HCT116 (cell line): ENCODE measurements around the gene TCERG1L. TPM values are rescaled to one million over a fixed set of nuclear protein-coding genes. Genes with fewer than 3 reads are reported as not detected.

Experiments used
- ATAC-seq: fragments of 200-7000 bp; cut with Tn5 transposase; 2 replicates; pipeline ENCODE4 v1.9.1; 2020; ENCODE audit warnings: mild to moderate bottlenecking, moderate library complexity
- BruUV-seq: library from RNA; stranded (reverse); fragments of 400-500 nt; replicated peaks from 2 replicates; lab custom pipeline; 2021; lab: Mats Ljungman, UMichigan
- CTCF ChIA-PET: fragments of 300-600 bp; sonication (Branson Sonifier 250); formaldehyde crosslinking; loops from one replicate; lab custom pipeline; 2021; ENCODE audit warnings: antibody characterized with exemption; lab: Charles Lee
- POLR2A ChIA-PET: fragments of 300-600, 350-600 bp; sonication (Branson Sonifier 250); formaldehyde crosslinking; loops from one replicate; lab custom pipeline; 2021; ENCODE audit warnings: antibody characterized with exemption; lab: Charles Lee
- RAD21 ChIA-PET, 2 experiments: fragments of 300-600 bp; sonication (Branson Sonifier 250); formaldehyde crosslinking; loops; one replicate each; lab custom pipeline; 2023; ENCODE audit warnings: low total read pairs in 2 of 2; ENCODE audit not compliant: uncharacterized antibody in 2 of 2, unreplicated experiment in 2 of 2, low non-redundant PET in 1 of 2; lab: Charles Lee
- DNase-seq: peaks from one replicate; pipeline ENCODE4 v3.0.0-alpha.2; 2010; ENCODE audit warnings: low read depth, low spot score
- H2AFZ ChIP-seq: fragments of 200-600 bp; shearing (Covaris generic), sonication (generic); 2 replicates; pipeline ENCODE4 v1.6.1; 2017; ENCODE audit warnings: low read depth, mixed run types, mixed read lengths, antibody characterized with exemption, low read length; ENCODE audit not compliant: poor library complexity, severe bottlenecking
- H3K27ac ChIP-seq: 2 replicates; pipeline ENCODE4 v1.5.1; 2012; ENCODE audit warnings: low read depth, low read length
- H3K27me3 ChIP-seq: fragments of 200-600 bp; sonication (generic); 2 replicates; pipeline ENCODE4 v1.6.1; 2016; ENCODE audit warnings: mixed run types, low read length, mixed read lengths; ENCODE audit not compliant: insufficient read depth
- H3K36me3 ChIP-seq, 2 experiments: fragments of 200-500 bp in 1 of 2; fragments of 200-600 bp in 1 of 2; sonication (Bioruptor generic) in 1 of 2; sonication (generic) in 1 of 2; 2 replicates each; pipeline versions ENCODE4 v1.5.1 to v1.6.1; 2014 to 2016; ENCODE audit warnings: low read length in 2 of 2, inconsistent platforms in 1 of 2, mixed read lengths in 1 of 2, mixed run types in 1 of 2; ENCODE audit not compliant: insufficient read depth in 2 of 2, control insufficient read depth in 1 of 2
- H3K4me1 ChIP-seq, 2 experiments: fragments of 200-600 bp in 1 of 2; sonication (generic) in 1 of 2; 2 replicates each; pipeline versions ENCODE4 v1.5.1 to v1.6.1; 2012 to 2017; ENCODE audit warnings: low read length in 2 of 2, inconsistent platforms in 1 of 2, mild to moderate bottlenecking in 1 of 2, mixed read lengths in 1 of 2, mixed run types in 1 of 2, moderate library complexity in 1 of 2; ENCODE audit not compliant: insufficient read depth in 2 of 2, control insufficient read depth in 1 of 2
- H3K4me2 ChIP-seq: fragments of 200-600 bp; sonication (generic); 2 replicates; pipeline ENCODE4 v1.6.1; 2017; ENCODE audit warnings: mixed run types, low read length, mixed read lengths
- H3K4me3 ChIP-seq, 2 experiments: fragments of 200-600 bp in 1 of 2; sonication (generic) in 1 of 2; replicated peaks in 1 of 2; 2 replicates each; pipeline ENCODE4 v1.5.1; 2011 to 2016; ENCODE audit warnings: low read length in 2 of 2, control low read depth in 1 of 2, low read depth in 1 of 2, mild to moderate bottlenecking in 1 of 2, mixed read lengths in 1 of 2, mixed run types in 1 of 2
- H3K79me2 ChIP-seq: fragments of 200-600 bp; sonication (generic); 2 replicates; pipeline ENCODE4 v1.6.1; 2017; ENCODE audit warnings: mild to moderate bottlenecking, mixed run types, low read length, moderate library complexity, mixed read lengths; ENCODE audit not compliant: insufficient read depth
- H3K9ac ChIP-seq: fragments of 200-600 bp; sonication (generic); 2 replicates; pipeline ENCODE4 v1.6.1; 2016; ENCODE audit warnings: low read length, mixed read lengths
- H3K9me2 ChIP-seq: fragments of 200-600 bp; sonication (generic), shearing (Covaris generic); 2 replicates; pipeline ENCODE4 v1.6.1; 2017; ENCODE audit warnings: mixed run types, mild to moderate bottlenecking, moderate library complexity; ENCODE audit not compliant: insufficient read depth
- H3K9me3 ChIP-seq, 2 experiments: fragments of 200-500 bp in 1 of 2; fragments of 200-600 bp in 1 of 2; sonication (Bioruptor generic) in 1 of 2; sonication (generic) in 1 of 2; 2 replicates each; pipeline ENCODE4 v1.6.1; 2014 to 2017; ENCODE audit warnings: low read length in 2 of 2, mixed read lengths in 2 of 2, inconsistent platforms in 1 of 2, low read depth in 1 of 2, mild to moderate bottlenecking in 1 of 2, mixed run types in 1 of 2, moderate library complexity in 1 of 2; ENCODE audit not compliant: control insufficient read depth in 1 of 2, insufficient read depth in 1 of 2
- H4K20me1 ChIP-seq: fragments of 200-600 bp; sonication (generic), shearing (Covaris generic); 2 replicates; pipeline ENCODE4 v1.6.1; 2017; ENCODE audit warnings: mixed run types, mild to moderate bottlenecking, moderate library complexity; ENCODE audit not compliant: insufficient read depth
- CBX3 ChIP-seq: IDR thresholded peaks from 2 replicates; pipeline ENCODE4 v1.6.1; 2012; ENCODE audit warnings: low read depth
- CTCF ChIP-seq, 3 experiments: fragments of 200-600 bp in 1 of 3; sonication (generic) in 1 of 3; IDR thresholded peaks in 2 of 3; conservative IDR thresholded peaks in 1 of 3; 2 replicates each; pipeline ENCODE4 v1.5.1; 2012 to 2017; ENCODE audit warnings: low read depth in 2 of 3, low read length in 2 of 3, antibody characterized with exemption in 1 of 3, borderline replicate concordance in 1 of 3, control low read depth in 1 of 3, mild to moderate bottlenecking in 1 of 3, mixed read lengths in 1 of 3, mixed run types in 1 of 3, moderate library complexity in 1 of 3; ENCODE audit not compliant: insufficient read depth in 1 of 3
- EZH2 ChIP-seq: fragments of 200-600 bp; sonication (generic); IDR thresholded peaks from 2 replicates; pipeline ENCODE4 v1.6.1; 2017; ENCODE audit warnings: antibody characterized with exemption, mixed run types
- EZH2phosphoT487 ChIP-seq: fragments of 200-600 bp; IDR thresholded peaks from 2 replicates; pipeline ENCODE4 v1.6.1; 2018; ENCODE audit warnings: antibody characterized with exemption, borderline replicate concordance
- POLR2AphosphoS5 ChIP-seq: IDR thresholded peaks from 2 replicates; pipeline ENCODE4 v1.6.1; 2011; ENCODE audit warnings: mild to moderate bottlenecking, low read depth, low read length, moderate library complexity
- RAD21 ChIP-seq: IDR thresholded peaks from 2 replicates; pipeline ENCODE4 v1.6.1; 2012; ENCODE audit warnings: low read depth, mild to moderate bottlenecking
- REST ChIP-seq: IDR thresholded peaks from 2 replicates; pipeline ENCODE4 v1.6.1; 2012; ENCODE audit warnings: low read depth
- SIN3A ChIP-seq: IDR thresholded peaks from 2 replicates; pipeline ENCODE4 v1.6.1; 2012; ENCODE audit warnings: low read depth
- TCF7L2 ChIP-seq: IDR thresholded peaks from 2 replicates; pipeline ENCODE4 v1.7.0; 2011; ENCODE audit warnings: borderline replicate concordance, inconsistent platforms; ENCODE audit not compliant: insufficient read depth, insufficient read length; ENCODE audit errors: extremely low read depth
- intact Hi-C: fragments of 100-400 bp; cut with micrococcal nuclease; formaldehyde crosslinking; loops from 2 replicates; pipeline ENCODE4 v1.10.0; 2022
- total RNA-seq: library from RNA; stranded (reverse); gene quantifications from one replicate; pipeline ENCODE4 v1.2.1, GENCODE V29; 2021; ENCODE audit not compliant: unreplicated experiment
- TF ChIP-seq, protein P1 (sequence below): IDR thresholded peaks from 2 replicates; pipeline ENCODE4 v1.6.1; 2012
- TF ChIP-seq, protein P2 (sequence below): IDR thresholded peaks from 2 replicates; pipeline ENCODE4 v1.6.1; 2012
- TF ChIP-seq, protein P3 (sequence below): IDR thresholded peaks from 2 replicates; pipeline ENCODE4 v1.6.1; 2011; ENCODE audit warnings: mild to moderate bottlenecking, low read length, moderate library complexity; ENCODE audit not compliant: insufficient replicate concordance; ENCODE audit errors: extremely low read depth

The TCERG1L gene
- total RNA-seq, 1 experiment from 2014 or later, result not detected

DNA sequence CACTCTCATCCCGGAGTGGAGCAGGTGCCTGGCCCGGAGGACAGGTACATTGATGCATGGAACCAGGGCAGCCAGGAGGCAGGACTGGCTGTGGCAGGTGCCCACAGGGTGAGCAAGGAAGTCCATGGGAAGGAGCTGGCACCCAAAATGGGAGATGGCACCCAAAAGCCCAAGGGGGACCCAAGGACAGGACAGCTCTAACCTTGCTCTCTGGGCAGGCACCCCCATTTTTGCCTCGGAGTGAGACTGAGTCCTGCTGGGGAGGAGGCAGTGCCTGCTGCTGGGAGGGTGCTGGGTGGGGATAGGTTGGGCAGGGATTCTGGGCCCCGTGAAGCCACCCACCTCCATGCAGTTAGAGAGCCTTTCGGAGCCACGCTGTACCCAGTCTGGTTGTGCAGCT is 234.5 kb downstream of the TCERG1L start:
- no peak overlapping the region for H2AFZ ChIP-seq
- H3K27ac ChIP-seq, result no peak overlapping the region
- intact Hi-C loops, result no loop called here
- H3K4me1 ChIP-seq, result no peaks in the 10 kb centered on the region
- H3K36me3 ChIP-seq, result no peaks in the 10 kb centered on the region
- no TSS peak for BruUV-seq
- H3K9me2 ChIP-seq, result no peaks in the 10 kb centered on the region
- ChIA-PET POLR2A (no interaction called here), RAD21 (no interaction called here), CTCF (no interaction called here)
- ATAC-seq (no peak), DNase-seq (no peak)
- H3K4me3 ChIP-seq, result no peak overlapping the region
- TF ChIP-seq REST, result no peak
- TF ChIP-seq, protein P1, sequence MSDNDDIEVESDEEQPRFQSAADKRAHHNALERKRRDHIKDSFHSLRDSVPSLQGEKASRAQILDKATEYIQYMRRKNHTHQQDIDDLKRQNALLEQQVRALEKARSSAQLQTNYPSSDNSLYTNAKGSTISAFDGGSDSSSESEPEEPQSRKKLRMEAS, result no peak
- H4K20me1 ChIP-seq, result no peaks in the 10 kb centered on the region
- H3K4me2 ChIP-seq, result no peak overlapping the region
- H3K27me3 ChIP-seq, result no peaks in the 10 kb centered on the region
- no peak overlapping the region for H3K9ac ChIP-seq
- H3K9me3 ChIP-seq, result no peaks in the 10 kb centered on the region
- H3K79me2 ChIP-seq, result no peaks in the 10 kb centered on the region

DNA sequence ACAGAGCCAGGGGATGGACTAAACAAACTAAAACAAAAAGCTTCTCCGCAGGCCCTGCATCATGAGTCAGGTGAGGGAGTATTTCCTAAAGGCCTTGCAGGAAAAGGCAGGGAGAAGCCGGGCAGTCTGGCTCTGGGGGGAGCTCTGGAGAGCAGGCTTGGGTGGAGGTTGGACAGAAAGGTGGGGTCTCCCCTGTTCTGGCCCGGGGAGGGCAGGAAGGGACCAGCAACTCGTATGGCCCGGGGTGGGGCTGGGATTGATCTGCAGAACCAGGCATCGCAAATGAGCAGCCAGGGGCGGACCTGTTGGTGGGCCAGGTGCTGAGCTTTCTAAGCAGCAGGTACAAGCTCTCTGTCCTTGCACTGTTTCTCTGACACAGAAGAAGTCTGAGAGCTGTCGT is 235.2 kb downstream of the TCERG1L start:
- ChIA-PET RAD21 (no interaction called here), POLR2A (no interaction called here), CTCF (no interaction called here)
- no peaks in the 10 kb centered on the region for H3K79me2 ChIP-seq
- BruUV-seq, result no TSS peak
- no peak overlapping the region for H3K9ac ChIP-seq
- no peak overlapping the region for H3K4me3 ChIP-seq
- H3K27ac ChIP-seq, result no peak overlapping the region
- no peak overlapping the region for H2AFZ ChIP-seq
- H3K4me2 ChIP-seq, result no peak overlapping the region
- H3K9me3 ChIP-seq, result no peaks in the 10 kb centered on the region
- intact Hi-C loops, result no loop called here
- ATAC-seq (no peak), DNase-seq (no peak)
- no peaks in the 10 kb centered on the region for H3K9me2 ChIP-seq
- H4K20me1 ChIP-seq, result no peaks in the 10 kb centered on the region
- H3K4me1 ChIP-seq, result no peaks in the 10 kb centered on the region
- H3K27me3 ChIP-seq, result no peaks in the 10 kb centered on the region
- H3K36me3 ChIP-seq, result no peaks in the 10 kb centered on the region
- TF ChIP-seq, protein P2, sequence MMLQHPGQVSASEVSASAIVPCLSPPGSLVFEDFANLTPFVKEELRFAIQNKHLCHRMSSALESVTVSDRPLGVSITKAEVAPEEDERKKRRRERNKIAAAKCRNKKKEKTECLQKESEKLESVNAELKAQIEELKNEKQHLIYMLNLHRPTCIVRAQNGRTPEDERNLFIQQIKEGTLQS, result no peak
- TF ChIP-seq, protein P3, sequence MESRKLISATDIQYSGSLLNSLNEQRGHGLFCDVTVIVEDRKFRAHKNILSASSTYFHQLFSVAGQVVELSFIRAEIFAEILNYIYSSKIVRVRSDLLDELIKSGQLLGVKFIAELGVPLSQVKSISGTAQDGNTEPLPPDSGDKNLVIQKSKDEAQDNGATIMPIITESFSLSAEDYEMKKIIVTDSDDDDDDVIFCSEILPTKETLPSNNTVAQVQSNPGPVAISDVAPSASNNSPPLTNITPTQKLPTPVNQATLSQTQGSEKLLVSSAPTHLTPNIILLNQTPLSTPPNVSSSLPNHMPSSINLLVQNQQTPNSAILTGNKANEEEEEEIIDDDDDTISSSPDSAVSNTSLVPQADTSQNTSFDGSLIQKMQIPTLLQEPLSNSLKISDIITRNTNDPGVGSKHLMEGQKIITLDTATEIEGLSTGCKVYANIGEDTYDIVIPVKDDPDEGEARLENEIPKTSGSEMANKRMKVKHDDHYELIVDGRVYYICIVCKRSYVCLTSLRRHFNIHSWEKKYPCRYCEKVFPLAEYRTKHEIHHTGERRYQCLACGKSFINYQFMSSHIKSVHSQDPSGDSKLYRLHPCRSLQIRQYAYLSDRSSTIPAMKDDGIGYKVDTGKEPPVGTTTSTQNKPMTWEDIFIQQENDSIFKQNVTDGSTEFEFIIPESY, result no peak
- TF ChIP-seq TCF7L2, result no peak
- TF ChIP-seq EZH2phosphoT487, result no peak
- no peak for TF ChIP-seq CBX3
- no peak for TF ChIP-seq SIN3A
- no peak for TF ChIP-seq EZH2
- TF ChIP-seq CTCF (IDR thresholded peaks at IDR 0.05 in 2 of 3, conservative IDR thresholded peaks at IDR 0.05 in 1 of 3; ENCODE audit: borderline replicate concordance in 1 of 3, insufficient read depth in 1 of 3, low read depth in 2 of 3, low read length in 2 of 3), result no peak
- no peak for TF ChIP-seq RAD21
- TF ChIP-seq POLR2AphosphoS5, result no peak
